GM12892 (cell line): ENCODE results near the gene PER3.

Source experiments
- POLR2A ChIP-seq: IDR thresholded peaks from 2 replicates; pipeline ENCODE4 v1.6.1; 2011; ENCODE audit warnings: low read depth, low read length, control low read depth
- POLR2AphosphoS5 ChIP-seq: IDR thresholded peaks from 2 replicates; pipeline ENCODE4 v1.6.1; 2011; ENCODE audit warnings: low read depth, low read length, control low read depth
- TAF1 ChIP-seq: IDR thresholded peaks from 2 replicates; pipeline ENCODE4 v1.6.1; 2011; ENCODE audit warnings: low read depth, mild to moderate bottlenecking, control low read depth, low read length, borderline replicate concordance

DNA sequence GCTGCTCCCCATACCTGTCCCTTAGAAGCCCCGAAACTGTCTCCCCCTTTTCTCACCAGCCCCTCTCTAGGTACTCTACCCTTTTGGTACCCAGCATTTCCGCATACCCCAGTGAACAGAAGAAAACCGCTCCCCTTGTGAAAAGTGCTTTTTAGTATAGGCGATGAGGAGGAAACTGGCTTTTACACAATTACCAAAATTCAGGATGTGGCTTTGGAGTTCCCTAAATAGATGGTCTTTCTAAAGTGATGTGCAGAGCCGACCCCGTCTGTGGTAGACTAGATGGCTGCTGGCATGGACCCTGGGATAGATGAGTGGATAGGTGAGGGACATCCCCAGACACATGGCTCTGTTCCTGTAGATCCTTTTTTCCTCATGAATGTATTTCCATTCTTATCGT lies 2.6 kb upstream of the PER3 start:
- TF ChIP-seq POLR2A (no peak), POLR2AphosphoS5 (no peak), TAF1 (no peak)
